Spleen (tissue), 11 donors: ENCODE data around the gene RNH1. TPM values are rescaled to one million over a fixed set of nuclear protein-coding genes. Genes with fewer than 3 reads are reported as not detected.

Source experiments
- DNase-seq: peaks from one replicate; pipeline ENCODE4 v3.0.0-alpha.2; 2020
- H3K27ac ChIP-seq, 8 donors: fragments of 200-600 bp; sonication (generic) in 7 of 8; 1 replicate in 4 of 8; 2 replicates in 4 of 8; pipeline versions ENCODE4 v1.5.0 to v1.8.0; 2016 to 2021; ENCODE audit warnings: inconsistent platforms in 4 of 8, mild to moderate bottlenecking in 4 of 8, moderate library complexity in 1 of 8
- H3K27me3 ChIP-seq, 7 donors: fragments of 200-600 bp; sonication (generic) in 6 of 7; replicated peaks in 1 of 7; 1 replicate in 4 of 7; 2 replicates in 3 of 7; pipeline versions ENCODE4 v1.5.0 to v1.8.0; 2016 to 2021; ENCODE audit warnings: inconsistent platforms in 3 of 7, mild to moderate bottlenecking in 1 of 7
- H3K36me3 ChIP-seq, 6 donors: fragments of 200-600 bp; sonication (generic) in 5 of 6; 1 replicate in 4 of 6; 2 replicates in 2 of 6; pipeline versions ENCODE4 v1.5.0 to v1.8.0; 2016 to 2021; ENCODE audit warnings: inconsistent platforms in 2 of 6
- H3K4me1 ChIP-seq, 6 donors: fragments of 200-600 bp; sonication (generic) in 5 of 6; 1 replicate in 3 of 6; 2 replicates in 3 of 6; pipeline versions ENCODE4 v1.5.0 to v1.8.0; 2016 to 2021; ENCODE audit warnings: inconsistent platforms in 3 of 6
- H3K4me3 ChIP-seq, 8 donors: fragments of 200-600 bp; sonication (generic) in 7 of 8; 1 replicate in 4 of 8; 2 replicates in 4 of 8; pipeline versions ENCODE4 v1.5.0 to v1.8.0; 2016 to 2021; ENCODE audit warnings: inconsistent platforms in 4 of 8, mild to moderate bottlenecking in 4 of 8, moderate library complexity in 2 of 8
- H3K9me3 ChIP-seq, 8 donors: fragments of 200-600 bp; sonication (generic) in 7 of 8; 1 replicate in 4 of 8; 2 replicates in 4 of 8; pipeline versions ENCODE4 v1.5.0 to v1.8.0; 2016 to 2021; ENCODE audit warnings: inconsistent platforms in 4 of 8
- POLR2A ChIP-seq, 3 donors: fragments of 450-650 bp; IDR thresholded peaks; one replicate each; pipeline ENCODE4 v1.5.1; 2017; ENCODE audit warnings: antibody characterized with exemption in 3 of 3, mild to moderate bottlenecking in 1 of 3
- POLR2AphosphoS5 ChIP-seq, 3 donors: sonication (generic); formaldehyde crosslinking; IDR thresholded peaks; one replicate each; pipeline ENCODE4 v1.5.1; 2017; ENCODE audit warnings: antibody characterized with exemption in 3 of 3
- WGBS, 5 donors: extraction: QIAGEN DNeasy Blood & Tissue Kit in 3 of 5; methylation state at CpG; one replicate each; pipeline versions ENCODE4 v1.1.5 to v1.1.7; 2013 to 2018; 5-methylcytosine and 5-hydroxymethylcytosine counted together
- intact Hi-C: fragments of 100-400 bp; cut with DNase I; formaldehyde crosslinking; loops from one replicate; pipeline ENCODE4 v1.15.0; 2023; ENCODE audit warnings: low total_unique reads
- polyA plus RNA-seq, 3 donors: library from polyadenylated mRNA; stranded (reverse); fragments of 200-250 nt; gene quantifications; one replicate each; pipeline ENCODE4 v1.2.1, GENCODE V29; 2013
- total RNA-seq, 7 donors: library from RNA; depleted of rRNA in 3 of 7; stranded (reverse); fragments of >200 nt in 3 of 7; fragmentation: NEBNext Ultra II Directional in 4 of 7; extraction: Animal tissue kit (Norgen Biotek cat#: 25700) in 4 of 7; gene quantifications; one replicate each; pipeline versions ENCODE4 v1.1.0 to v1.2.1, GENCODE V29; 2016 to 2021
- TF ChIP-seq, protein P1 (sequence below), 11 experiments: fragments of 200-600 bp in 7 of 11; fragments of 450-650 bp in 4 of 11; sonication (generic) in 4 of 11; IDR thresholded peaks in 8 of 11; conservative IDR thresholded peaks in 3 of 11; 1 replicate in 7 of 11; 2 replicates in 4 of 11; pipeline versions ENCODE4 v1.4.0 to v1.8.0; 2016 to 2021; ENCODE audit warnings: antibody characterized with exemption in 11 of 11, inconsistent platforms in 4 of 11, mild to moderate bottlenecking in 1 of 11
- donor health status: healthy with polysubstance abuse.
- donor health status: DM: no; HTN: no; CAD: no; lungs with moderate emphysema.
- donor health status: DM: no; HTN: no; CAD: no.
- donor health status: Bipolar disorder and iron deficiency.
- donor health status: healthy.
- donor health status: DM: no; HTN: no; CAD: no.
- donor health status: DM: yes; HTN: yes; CAD: no.

Gene RNH1
- total and polyA plus RNA-seq, 10 donors: 72.8 to 159 (median 145) TPM

DNA sequence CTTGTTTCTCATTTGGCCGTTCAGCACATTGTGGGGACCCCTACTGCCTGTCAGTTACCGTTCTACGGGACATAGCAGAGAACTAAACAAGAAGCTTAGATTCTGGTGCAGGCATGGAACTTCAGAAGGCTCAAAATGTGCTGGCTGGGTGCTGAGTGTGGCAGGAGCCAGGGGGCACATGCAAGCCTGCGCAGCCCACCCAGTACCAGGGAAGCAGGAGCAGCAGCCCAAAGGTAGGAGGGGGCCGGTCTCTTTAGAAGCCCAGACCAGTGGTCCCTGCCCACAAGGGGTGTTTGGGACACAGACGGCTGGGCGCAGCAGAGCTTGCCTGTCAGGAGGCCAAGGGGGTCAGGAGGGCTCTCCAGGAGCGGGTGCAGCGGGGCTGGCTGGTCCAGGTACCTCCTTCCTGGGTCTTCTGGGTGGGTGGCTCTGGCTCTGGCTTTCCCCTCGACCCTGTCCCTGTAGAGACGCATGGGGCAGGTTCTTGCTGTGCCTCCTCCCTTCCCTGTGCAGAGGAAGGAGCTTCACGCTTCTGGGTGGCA, 54.8 kb downstream of the RNH1 start:
- peak; percentile 81 for DNase-seq
- peak overlapping the region in 1 of 8 donors; percentile 19 for H3K27ac ChIP-seq
- intact Hi-C loops: loop anchor here (5.0 kb wide), 1 partner anchor 45 kb away; no protein-coding TSS in a partner anchor
- no peaks in the 10 kb centered on the region for H3K9me3 ChIP-seq
- WGBS, 5 donors: 83 to 93% (median 89%) methylated on average over 7 to 12 of the region's 12 CpGs
- no peak overlapping the region for H3K4me3 ChIP-seq
- TF ChIP-seq, protein P1, sequence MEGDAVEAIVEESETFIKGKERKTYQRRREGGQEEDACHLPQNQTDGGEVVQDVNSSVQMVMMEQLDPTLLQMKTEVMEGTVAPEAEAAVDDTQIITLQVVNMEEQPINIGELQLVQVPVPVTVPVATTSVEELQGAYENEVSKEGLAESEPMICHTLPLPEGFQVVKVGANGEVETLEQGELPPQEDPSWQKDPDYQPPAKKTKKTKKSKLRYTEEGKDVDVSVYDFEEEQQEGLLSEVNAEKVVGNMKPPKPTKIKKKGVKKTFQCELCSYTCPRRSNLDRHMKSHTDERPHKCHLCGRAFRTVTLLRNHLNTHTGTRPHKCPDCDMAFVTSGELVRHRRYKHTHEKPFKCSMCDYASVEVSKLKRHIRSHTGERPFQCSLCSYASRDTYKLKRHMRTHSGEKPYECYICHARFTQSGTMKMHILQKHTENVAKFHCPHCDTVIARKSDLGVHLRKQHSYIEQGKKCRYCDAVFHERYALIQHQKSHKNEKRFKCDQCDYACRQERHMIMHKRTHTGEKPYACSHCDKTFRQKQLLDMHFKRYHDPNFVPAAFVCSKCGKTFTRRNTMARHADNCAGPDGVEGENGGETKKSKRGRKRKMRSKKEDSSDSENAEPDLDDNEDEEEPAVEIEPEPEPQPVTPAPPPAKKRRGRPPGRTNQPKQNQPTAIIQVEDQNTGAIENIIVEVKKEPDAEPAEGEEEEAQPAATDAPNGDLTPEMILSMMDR (IDR thresholded peaks at IDR 0.05 in 8 of 11, conservative IDR thresholded peaks at IDR 0.05 in 3 of 11): no peak
- peaks cover 0 to 32% (median 12%) of the 10 kb centered on the region in 6 donors for H3K36me3 ChIP-seq
- H3K27me3 ChIP-seq: no peaks in the 10 kb centered on the region
- peaks cover 37 to 78% (median 62%) of the 10 kb centered on the region in 6 donors for H3K4me1 ChIP-seq

DNA sequence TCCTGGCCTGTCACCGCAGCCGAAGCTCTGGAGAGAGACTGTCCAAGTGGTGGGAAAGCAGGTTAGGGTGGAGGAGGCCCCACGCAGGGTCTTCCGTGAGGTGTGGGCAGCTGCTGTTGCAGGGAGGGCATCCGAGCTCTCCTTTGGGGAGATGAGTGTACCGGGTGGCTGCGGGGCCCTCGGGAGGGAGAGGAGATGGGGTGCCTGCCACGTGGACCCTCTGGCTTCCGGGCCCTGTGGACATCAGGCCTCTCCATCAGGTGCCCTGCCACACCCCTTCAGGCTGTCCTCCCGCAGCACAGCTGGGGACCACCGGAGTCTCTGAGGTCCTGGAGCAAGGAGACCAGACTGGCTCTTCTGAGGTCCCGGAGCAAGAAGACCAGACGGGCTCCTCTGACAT, 55.3 kb downstream of the RNH1 start:
- TF ChIP-seq, protein P1 (IDR thresholded peaks at IDR 0.05 in 8 of 11, conservative IDR thresholded peaks at IDR 0.05 in 3 of 11): no peak
- TF ChIP-seq POLR2A (IDR thresholded peaks at IDR 0.05): no peak
- TF ChIP-seq POLR2AphosphoS5 (IDR thresholded peaks at IDR 0.05): no peak
- Histone ChIP-seq H3K27me3 (no peaks in the 10 kb centered on the region), H3K36me3 (peaks cover 0 to 32% (median 12%) of the 10 kb centered on the region in 6 donors), H3K4me1 (peaks cover 32 to 73% (median 57%) of the 10 kb centered on the region in 6 donors), H3K27ac (peak overlapping the region in 2 of 8 donors; percentile 19 to 94), H3K9me3 (no peaks in the 10 kb centered on the region), H3K4me3 (peak overlapping the region in 4 of 8 donors; percentile 96 to 100 (median 98))
- DNase-seq: no peak
- intact Hi-C loops: loop anchor here (5.0 kb wide), 1 partner anchor 44 kb away; no protein-coding TSS in a partner anchor
- 88 to 96% (median 92%) methylated on average over 9 to 14 of the region's 14 CpGs for WGBS, 5 donors

DNA sequence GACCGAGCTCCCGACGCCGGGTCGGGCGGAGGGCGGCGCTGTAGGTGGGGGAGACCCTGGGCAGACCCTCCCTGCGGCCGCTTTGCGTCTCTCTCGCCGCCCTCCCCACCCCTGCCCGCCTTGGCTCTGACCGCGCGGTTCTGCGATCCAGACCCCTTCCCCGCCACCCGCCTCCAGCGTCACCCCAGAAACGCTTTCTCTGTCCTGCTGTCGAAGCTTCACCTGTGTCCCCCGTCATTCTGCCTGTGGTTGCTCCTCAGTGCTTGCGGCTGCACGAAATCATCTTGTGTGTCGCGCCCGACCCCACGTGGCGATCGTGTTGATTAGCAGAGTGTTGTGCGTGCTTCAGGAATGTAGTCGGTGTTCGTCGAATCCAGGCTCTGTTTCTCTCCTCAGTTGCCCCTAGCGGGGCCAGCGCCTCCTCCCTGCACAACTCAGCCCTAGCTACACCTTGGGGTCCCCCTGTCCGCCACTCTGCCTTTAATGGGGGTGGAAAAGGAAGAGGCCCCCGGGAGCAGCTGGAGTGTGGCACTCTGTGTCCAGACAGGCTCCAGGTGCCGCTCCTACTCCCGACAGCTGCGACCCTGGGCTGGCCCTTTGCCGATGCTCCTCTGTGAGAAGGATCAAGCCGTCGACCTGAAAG, 56.1 kb downstream of the RNH1 start:
- intact Hi-C loops: loop anchor here (5.0 kb wide), 1 partner anchor 44 kb away; no protein-coding TSS in a partner anchor
- 5 to 12% (median 7%) methylated on average over 36 to 46 of the region's 46 CpGs for WGBS, 5 donors
- DNase-seq: peak; percentile 93

More for the DNA sequence above, 56.1 kb downstream of the RNH1 start:
- Histone ChIP-seq H3K4me1 (peaks cover 32 to 64% (median 49%) of the 10 kb centered on the region in 6 donors), H3K4me3 (peak overlapping the region; percentile 96 to 100 (median 98)), H3K9me3 (no peaks in the 10 kb centered on the region), H3K36me3 (peaks cover 0 to 29% (median 12%) of the 10 kb centered on the region in 6 donors), H3K27me3 (no peaks in the 10 kb centered on the region), H3K27ac (peak overlapping the region; percentile 79 to 95 (median 92))
- TF ChIP-seq, protein P1 (IDR thresholded peaks at IDR 0.05 in 8 of 11, conservative IDR thresholded peaks at IDR 0.05 in 3 of 11): peak in 6 of 11 experiments; percentile 33 to 50 (median 40)
- TF ChIP-seq POLR2AphosphoS5 (IDR thresholded peaks at IDR 0.05) (peak in 2 of 3 donors; percentile 70 to 77), POLR2A (IDR thresholded peaks at IDR 0.05) (no peak)
